Spleen (tissue), 11 donors: ENCODE data around the gene LIMA1. TPM values are rescaled to one million over a fixed set of nuclear protein-coding genes. Genes with fewer than 3 reads are reported as not detected.

Experiments
- DNase-seq: peaks from one replicate; pipeline ENCODE4 v3.0.0-alpha.2; 2020
- H3K27ac ChIP-seq, 8 donors: fragments of 200-600 bp; sonication (generic) in 7 of 8; 1 replicate in 4 of 8; 2 replicates in 4 of 8; pipeline versions ENCODE4 v1.5.0 to v1.8.0; 2016 to 2021; ENCODE audit warnings: inconsistent platforms in 4 of 8, mild to moderate bottlenecking in 4 of 8, moderate library complexity in 1 of 8
- H3K27me3 ChIP-seq, 7 donors: fragments of 200-600 bp; sonication (generic) in 6 of 7; replicated peaks in 1 of 7; 1 replicate in 4 of 7; 2 replicates in 3 of 7; pipeline versions ENCODE4 v1.5.0 to v1.8.0; 2016 to 2021; ENCODE audit warnings: inconsistent platforms in 3 of 7, mild to moderate bottlenecking in 1 of 7
- H3K36me3 ChIP-seq, 6 donors: fragments of 200-600 bp; sonication (generic) in 5 of 6; 1 replicate in 4 of 6; 2 replicates in 2 of 6; pipeline versions ENCODE4 v1.5.0 to v1.8.0; 2016 to 2021; ENCODE audit warnings: inconsistent platforms in 2 of 6
- H3K4me1 ChIP-seq, 6 donors: fragments of 200-600 bp; sonication (generic) in 5 of 6; 1 replicate in 3 of 6; 2 replicates in 3 of 6; pipeline versions ENCODE4 v1.5.0 to v1.8.0; 2016 to 2021; ENCODE audit warnings: inconsistent platforms in 3 of 6
- H3K4me3 ChIP-seq, 8 donors: fragments of 200-600 bp; sonication (generic) in 7 of 8; 1 replicate in 4 of 8; 2 replicates in 4 of 8; pipeline versions ENCODE4 v1.5.0 to v1.8.0; 2016 to 2021; ENCODE audit warnings: inconsistent platforms in 4 of 8, mild to moderate bottlenecking in 4 of 8, moderate library complexity in 2 of 8
- H3K9me3 ChIP-seq, 8 donors: fragments of 200-600 bp; sonication (generic) in 7 of 8; 1 replicate in 4 of 8; 2 replicates in 4 of 8; pipeline versions ENCODE4 v1.5.0 to v1.8.0; 2016 to 2021; ENCODE audit warnings: inconsistent platforms in 4 of 8
- POLR2A ChIP-seq, 3 donors: fragments of 450-650 bp; IDR thresholded peaks; one replicate each; pipeline ENCODE4 v1.5.1; 2017; ENCODE audit warnings: antibody characterized with exemption in 3 of 3, mild to moderate bottlenecking in 1 of 3
- POLR2AphosphoS5 ChIP-seq, 3 donors: sonication (generic); formaldehyde crosslinking; IDR thresholded peaks; one replicate each; pipeline ENCODE4 v1.5.1; 2017; ENCODE audit warnings: antibody characterized with exemption in 3 of 3
- WGBS, 5 donors: extraction: QIAGEN DNeasy Blood & Tissue Kit in 3 of 5; methylation state at CpG; one replicate each; pipeline versions ENCODE4 v1.1.5 to v1.1.7; 2013 to 2018; 5-methylcytosine and 5-hydroxymethylcytosine counted together
- intact Hi-C: fragments of 100-400 bp; cut with DNase I; formaldehyde crosslinking; loops from one replicate; pipeline ENCODE4 v1.15.0; 2023; ENCODE audit warnings: low total_unique reads
- polyA plus RNA-seq, 3 donors: library from polyadenylated mRNA; stranded (reverse); fragments of 200-250 nt; gene quantifications; one replicate each; pipeline ENCODE4 v1.2.1, GENCODE V29; 2013
- total RNA-seq, 7 donors: library from RNA; depleted of rRNA in 3 of 7; stranded (reverse); fragments of >200 nt in 3 of 7; fragmentation: NEBNext Ultra II Directional in 4 of 7; extraction: Animal tissue kit (Norgen Biotek cat#: 25700) in 4 of 7; gene quantifications; one replicate each; pipeline versions ENCODE4 v1.1.0 to v1.2.1, GENCODE V29; 2016 to 2021
- TF ChIP-seq, protein P1 (sequence below), 11 experiments: fragments of 200-600 bp in 7 of 11; fragments of 450-650 bp in 4 of 11; sonication (generic) in 4 of 11; IDR thresholded peaks in 8 of 11; conservative IDR thresholded peaks in 3 of 11; 1 replicate in 7 of 11; 2 replicates in 4 of 11; pipeline versions ENCODE4 v1.4.0 to v1.8.0; 2016 to 2021; ENCODE audit warnings: antibody characterized with exemption in 11 of 11, inconsistent platforms in 4 of 11, mild to moderate bottlenecking in 1 of 11
- donor health status: healthy with polysubstance abuse.
- donor health status: DM: no; HTN: no; CAD: no; lungs with moderate emphysema.
- donor health status: DM: no; HTN: no; CAD: no.
- donor health status: Bipolar disorder and iron deficiency.
- donor health status: healthy.
- donor health status: DM: no; HTN: no; CAD: no.
- donor health status: DM: yes; HTN: yes; CAD: no.

LIMA1 gene
- total and polyA plus RNA-seq, 10 donors, result 15.3 to 102 (median 61.2) TPM

- no peaks in the 10 kb centered on the region for H3K27me3 ChIP-seq
- H3K4me1 ChIP-seq, result peaks cover 8 to 50% (median 30%) of the 10 kb centered on the region in 6 donors
- peak overlapping the region; percentile 74 to 87 (median 85) for H3K27ac ChIP-seq
- WGBS, 5 donors, result 15 to 33% (median 28%) methylated on average over 14 of the region's 14 CpGs
- intact Hi-C loops, result no loop called here
- no peak for TF ChIP-seq POLR2AphosphoS5 (IDR thresholded peaks at IDR 0.05)
- peak overlapping the region; percentile 64 to 90 (median 86) for H3K4me3 ChIP-seq
- no peaks in the 10 kb centered on the region for H3K9me3 ChIP-seq
- DNase-seq, result no peak
- no peaks in the 10 kb centered on the region for H3K36me3 ChIP-seq
These were observed 545 bp downstream of the LIMA1 start for GRCh38 chr12:50282721-50283228.

GRCh38 chr12:50279501-50279900, 3.8 kb downstream of the LIMA1 start:
- TF ChIP-seq, protein P1, sequence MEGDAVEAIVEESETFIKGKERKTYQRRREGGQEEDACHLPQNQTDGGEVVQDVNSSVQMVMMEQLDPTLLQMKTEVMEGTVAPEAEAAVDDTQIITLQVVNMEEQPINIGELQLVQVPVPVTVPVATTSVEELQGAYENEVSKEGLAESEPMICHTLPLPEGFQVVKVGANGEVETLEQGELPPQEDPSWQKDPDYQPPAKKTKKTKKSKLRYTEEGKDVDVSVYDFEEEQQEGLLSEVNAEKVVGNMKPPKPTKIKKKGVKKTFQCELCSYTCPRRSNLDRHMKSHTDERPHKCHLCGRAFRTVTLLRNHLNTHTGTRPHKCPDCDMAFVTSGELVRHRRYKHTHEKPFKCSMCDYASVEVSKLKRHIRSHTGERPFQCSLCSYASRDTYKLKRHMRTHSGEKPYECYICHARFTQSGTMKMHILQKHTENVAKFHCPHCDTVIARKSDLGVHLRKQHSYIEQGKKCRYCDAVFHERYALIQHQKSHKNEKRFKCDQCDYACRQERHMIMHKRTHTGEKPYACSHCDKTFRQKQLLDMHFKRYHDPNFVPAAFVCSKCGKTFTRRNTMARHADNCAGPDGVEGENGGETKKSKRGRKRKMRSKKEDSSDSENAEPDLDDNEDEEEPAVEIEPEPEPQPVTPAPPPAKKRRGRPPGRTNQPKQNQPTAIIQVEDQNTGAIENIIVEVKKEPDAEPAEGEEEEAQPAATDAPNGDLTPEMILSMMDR (IDR thresholded peaks at IDR 0.05 in 8 of 11, conservative IDR thresholded peaks at IDR 0.05 in 3 of 11), result no peak
- TF ChIP-seq POLR2A (IDR thresholded peaks at IDR 0.05) (no peak), POLR2AphosphoS5 (IDR thresholded peaks at IDR 0.05) (no peak)
- 83 to 93% (median 91%) methylated on average over 4 of the region's 4 CpGs for WGBS, 5 donors
- H3K4me1 ChIP-seq, result peaks cover 4 to 60% (median 35%) of the 10 kb centered on the region in 6 donors

DNA sequence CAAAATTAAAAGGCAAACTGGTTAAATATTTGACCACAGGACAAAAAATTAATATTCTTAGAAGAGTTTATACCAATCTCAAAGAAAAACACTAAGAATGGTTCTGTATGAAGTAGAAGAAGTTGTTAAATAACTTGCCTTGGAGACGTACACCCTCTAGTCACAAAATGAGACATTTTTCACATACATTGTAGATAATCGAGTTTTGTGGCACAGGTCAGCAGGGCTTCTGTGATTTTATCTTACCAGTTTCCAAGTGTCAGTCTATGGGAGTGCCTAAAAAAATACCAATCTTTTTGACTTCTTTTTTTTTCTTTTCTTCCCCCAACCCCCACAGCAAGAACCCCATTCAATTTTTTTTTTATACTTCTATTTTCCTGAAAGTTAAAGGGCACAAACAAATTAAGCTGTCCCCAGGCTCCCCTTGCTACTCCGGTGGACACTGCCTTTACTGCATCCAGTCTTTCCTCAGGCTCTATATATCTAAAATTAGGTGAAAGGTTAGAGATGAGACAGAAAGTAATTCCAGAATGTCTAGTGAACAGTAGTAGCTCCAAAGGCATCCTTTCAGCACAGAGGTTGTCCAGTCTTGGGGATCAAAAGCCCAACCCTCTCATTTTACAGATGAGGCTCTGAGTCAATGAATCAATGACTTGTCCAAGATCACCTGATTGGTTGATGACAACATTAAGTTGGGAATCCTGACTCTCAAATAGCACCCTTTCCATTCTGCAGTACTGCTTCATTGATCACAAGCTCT, 6.2 kb downstream of the LIMA1 start:
- Histone ChIP-seq H3K27me3 (no peaks in the 10 kb centered on the region), H3K9me3 (no peaks in the 10 kb centered on the region), H3K27ac (peak overlapping the region in 7 of 8 donors; percentile 9 to 88 (median 53)), H3K36me3 (no peaks in the 10 kb centered on the region), H3K4me1 (peaks cover 0 to 46% (median 18%) of the 10 kb centered on the region in 6 donors), H3K4me3 (no peak overlapping the region)
- WGBS, 5 donors, result 71 to 80% (median 74%) methylated on average over 3 of the region's 3 CpGs
- no peak for TF ChIP-seq POLR2A (IDR thresholded peaks at IDR 0.05)
- TF ChIP-seq, protein P1 (IDR thresholded peaks at IDR 0.05 in 8 of 11, conservative IDR thresholded peaks at IDR 0.05 in 3 of 11), result no peak
- no peak for TF ChIP-seq POLR2AphosphoS5 (IDR thresholded peaks at IDR 0.05)
- DNase-seq, result no peak
- intact Hi-C loops, result loop anchor here (10.0 kb wide), 1 partner anchor 52 kb away; no protein-coding TSS in a partner anchor

More at GRCh38 chr12:50279501-50279900, 3.8 kb downstream of the LIMA1 start:
- no peak overlapping the region for H3K27ac ChIP-seq
- H3K4me3 ChIP-seq, result no peak overlapping the region
- H3K36me3 ChIP-seq, result no peaks in the 10 kb centered on the region
- intact Hi-C loops, result loop anchor here (10.0 kb wide), 1 partner anchor 55 kb away; no protein-coding TSS in a partner anchor
- DNase-seq, result no peak
- no peaks in the 10 kb centered on the region for H3K27me3 ChIP-seq
- no peaks in the 10 kb centered on the region for H3K9me3 ChIP-seq

GRCh38 chr12:50276068-50276467, 7.3 kb downstream of the LIMA1 start:
- H3K9me3 ChIP-seq, result no peaks in the 10 kb centered on the region
- DNase-seq, result no peak
- no peaks in the 10 kb centered on the region for H3K27me3 ChIP-seq
- no peak for TF ChIP-seq POLR2AphosphoS5 (IDR thresholded peaks at IDR 0.05)
- TF ChIP-seq, protein P1 (IDR thresholded peaks at IDR 0.05 in 8 of 11, conservative IDR thresholded peaks at IDR 0.05 in 3 of 11), result no peak
- no peak for TF ChIP-seq POLR2A (IDR thresholded peaks at IDR 0.05)
- H3K4me1 ChIP-seq, result peaks cover 0 to 38% (median 17%) of the 10 kb centered on the region in 6 donors
- no peak overlapping the region for H3K4me3 ChIP-seq
- H3K36me3 ChIP-seq, result no peaks in the 10 kb centered on the region
- H3K27ac ChIP-seq, result peak overlapping the region in 7 of 8 donors; percentile 9 to 88 (median 53)
- WGBS, 5 donors, result 93 to 100% (median 96%) methylated on average over 2 of the region's 2 CpGs
- intact Hi-C loops, result loop anchor here (10.0 kb wide), 1 partner anchor 51 kb away; no protein-coding TSS in a partner anchor
